GM18873 (cell line): Measurements from ENCODE around the gene COX6B1.
"Not testable (repeated sequence)": the region's sequence is repeated elsewhere in the genome, so short reads cannot be mapped to it uniquely, and the experiment has no call there.

Source experiments
- ATAC-seq: cut with Tn5 transposase; IDR thresholded peaks from one replicate; pipeline ENCODE4 v1.9.1; 2021; ENCODE audit warnings: mild to moderate bottlenecking, moderate library complexity, moderate number of reproducible peaks; ENCODE audit not compliant: unreplicated experiment, low FRiP score

COX6B1 gene, protein sequence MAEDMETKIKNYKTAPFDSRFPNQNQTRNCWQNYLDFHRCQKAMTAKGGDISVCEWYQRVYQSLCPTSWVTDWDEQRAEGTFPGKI

DNA sequence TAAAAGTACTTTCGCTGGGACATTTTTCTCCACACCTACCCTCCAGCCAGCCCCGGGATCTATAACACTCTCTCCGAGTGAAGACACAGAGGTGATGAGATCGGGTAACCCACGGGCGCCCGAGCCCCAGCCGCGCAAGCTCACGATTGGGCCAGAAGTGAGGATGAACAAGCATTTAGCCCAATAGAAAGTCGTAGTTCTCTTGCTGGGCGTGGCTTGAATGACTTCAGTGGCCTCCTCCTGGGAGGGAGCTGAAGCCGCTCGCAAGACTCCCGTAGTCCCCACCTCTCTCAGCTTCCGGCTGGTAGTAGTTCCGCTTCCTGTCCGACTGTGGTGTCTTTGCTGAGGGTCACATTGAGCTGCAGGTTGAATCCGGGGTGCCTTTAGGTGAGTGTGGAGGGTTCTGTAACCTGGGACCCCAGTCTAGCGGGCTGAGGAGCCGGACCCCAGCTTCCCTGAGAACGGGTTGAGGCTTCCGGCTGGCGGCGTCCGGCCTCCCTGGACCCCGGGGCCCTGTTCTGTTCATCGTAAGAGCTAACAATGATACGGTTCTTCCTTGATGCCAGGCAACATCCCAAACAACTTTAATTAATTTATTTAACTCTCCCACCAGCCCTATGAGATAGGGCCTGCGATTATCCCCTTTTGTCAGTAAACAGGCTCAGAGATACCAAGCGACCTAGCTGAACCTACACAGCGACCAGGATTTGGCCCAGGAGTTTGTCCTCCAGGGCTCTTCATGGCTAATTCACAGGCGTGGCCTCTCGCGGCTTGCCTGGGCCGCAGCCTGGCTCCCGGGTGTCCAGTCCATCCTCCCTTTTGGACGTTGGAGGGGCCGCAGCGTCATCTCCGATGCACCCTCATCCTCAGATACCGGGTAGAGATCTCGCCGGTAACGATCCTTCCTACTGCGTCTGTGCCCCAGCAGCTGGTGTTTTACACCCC lies at the start of gene COX6B1:
Gene COX6B1 (plus strand): TSS at position 307 of the 945 bp plus-strand sequence. CDS start 2,921 bp downstream, outside the sequence.
- ATAC-seq = peak; percentile 50

DNA sequence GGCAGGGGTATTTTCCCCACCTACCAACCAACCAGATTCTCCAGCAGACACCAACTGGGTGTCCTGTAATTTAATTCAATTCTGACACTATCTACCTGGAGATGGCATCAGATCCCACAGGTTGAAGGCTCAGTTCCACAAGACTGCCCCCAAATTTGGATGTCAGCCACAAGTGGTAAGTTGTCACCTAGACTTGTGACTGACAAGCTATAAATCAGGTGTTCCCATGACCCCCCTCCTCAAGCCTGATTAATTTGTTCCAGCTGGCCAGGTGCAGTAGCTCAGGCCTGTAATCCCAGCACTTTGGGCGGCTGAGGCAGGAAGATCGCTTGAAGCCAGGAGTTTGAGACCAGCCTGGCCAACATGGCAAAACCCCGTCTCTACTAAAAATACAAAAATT lies 46.2 kb upstream of the COX6B1 start:
- ATAC-seq = no peak

DNA sequence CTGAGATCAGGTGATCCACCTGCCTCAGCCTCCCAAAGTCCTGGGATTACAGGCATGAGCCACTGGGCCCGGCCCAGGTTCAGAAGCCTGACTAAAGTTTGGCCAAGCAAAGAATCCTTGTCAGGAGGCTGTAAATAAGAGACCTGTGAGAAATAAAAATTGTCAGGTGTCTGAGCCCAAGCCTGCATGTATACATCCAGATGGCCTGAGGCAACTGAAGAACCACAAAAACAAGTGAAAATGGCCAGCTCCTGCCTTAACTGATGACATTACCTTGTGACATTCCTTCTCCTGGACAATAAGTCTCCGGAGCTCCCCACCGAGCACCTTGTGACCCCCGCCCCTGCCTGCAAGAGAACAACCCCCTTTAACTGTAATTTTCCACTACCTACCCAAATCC lies 43.7 kb upstream of the COX6B1 start:
- not testable (repeated sequence) for ATAC-seq

DNA sequence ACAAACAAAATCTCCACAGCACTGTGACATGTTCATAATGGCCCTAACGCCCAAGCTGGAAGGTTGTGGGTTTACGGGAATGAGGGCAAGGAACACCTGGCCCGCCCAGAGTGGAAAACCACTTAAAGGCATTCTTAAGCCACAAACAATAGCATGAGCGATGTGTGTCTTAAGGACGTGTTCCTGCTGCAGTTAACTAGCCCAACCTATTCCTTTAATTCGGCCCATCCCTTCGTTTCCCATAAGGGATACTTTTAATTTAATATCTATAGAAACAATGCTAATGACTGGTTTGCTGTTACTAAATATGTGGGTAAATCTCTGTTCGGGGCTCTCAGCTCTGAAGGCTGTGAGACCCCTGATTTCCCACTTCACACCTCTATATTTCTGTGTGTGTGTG lies 41.0 kb upstream of the COX6B1 start:
- ATAC-seq = not testable (repeated sequence)

DNA sequence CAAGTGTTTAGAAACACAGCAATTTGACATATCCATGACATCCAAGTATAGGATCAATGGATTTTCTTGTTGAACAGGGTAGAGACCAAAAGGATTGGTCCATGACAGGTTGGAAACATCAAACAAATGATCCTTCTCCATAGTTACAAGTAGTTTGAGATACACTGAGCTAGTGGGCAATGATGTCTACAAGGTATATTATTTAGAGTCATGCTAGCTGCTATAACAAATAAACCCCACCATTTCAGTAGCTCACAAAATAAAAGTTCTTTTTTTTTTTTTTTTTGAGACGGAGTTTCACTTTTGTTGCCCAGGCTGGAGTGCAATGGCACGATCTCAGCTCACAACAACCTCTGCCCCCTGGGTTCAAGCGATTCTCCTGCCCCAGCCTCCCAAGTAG lies 40.5 kb upstream of the COX6B1 start:
- ATAC-seq = no peak

DNA sequence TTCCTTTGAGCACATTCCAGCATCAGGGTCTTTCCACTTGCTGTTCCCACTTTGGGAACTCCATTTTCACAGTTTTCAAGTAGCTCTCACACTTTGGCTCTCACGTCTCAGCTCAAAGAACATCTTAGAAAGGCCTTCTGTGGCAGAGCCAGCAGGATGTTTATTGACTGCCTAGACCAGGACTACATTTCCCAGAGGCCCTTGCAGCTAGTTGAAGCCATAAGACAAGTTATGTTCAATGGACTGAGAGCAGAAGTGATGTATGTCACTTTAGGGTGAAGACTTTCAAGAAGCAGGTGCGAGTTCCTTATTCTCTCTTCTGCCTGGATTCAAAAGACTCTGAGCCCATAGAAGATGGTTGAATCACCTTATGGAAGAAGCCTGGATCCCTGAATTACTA lies 39.9 kb upstream of the COX6B1 start:
- no peak for ATAC-seq

DNA sequence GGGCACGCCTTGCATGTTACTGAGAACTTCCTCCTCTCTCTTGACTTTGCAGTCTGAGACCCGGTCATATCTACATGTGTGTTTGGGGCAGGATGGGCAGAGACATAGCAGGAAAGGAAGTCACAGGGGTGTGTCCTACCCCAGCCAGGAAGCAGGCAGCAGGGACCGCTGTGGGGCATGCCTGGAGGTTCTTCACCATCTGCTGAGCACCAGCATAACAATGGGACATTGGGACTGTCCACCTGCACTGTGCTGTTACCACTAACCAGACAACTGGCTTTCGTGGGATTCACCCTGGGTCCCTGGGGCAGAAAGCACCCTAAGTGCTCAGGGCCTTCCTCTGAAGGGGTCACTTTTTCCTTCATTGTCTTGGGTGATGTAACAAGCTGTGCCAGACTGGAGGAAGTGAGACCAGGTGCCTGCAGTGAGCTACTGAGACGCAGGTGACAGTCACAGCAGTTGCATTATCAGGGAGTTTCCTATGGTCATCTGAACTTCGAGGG lies 38.2 kb upstream of the COX6B1 start:
- no peak for ATAC-seq

DNA sequence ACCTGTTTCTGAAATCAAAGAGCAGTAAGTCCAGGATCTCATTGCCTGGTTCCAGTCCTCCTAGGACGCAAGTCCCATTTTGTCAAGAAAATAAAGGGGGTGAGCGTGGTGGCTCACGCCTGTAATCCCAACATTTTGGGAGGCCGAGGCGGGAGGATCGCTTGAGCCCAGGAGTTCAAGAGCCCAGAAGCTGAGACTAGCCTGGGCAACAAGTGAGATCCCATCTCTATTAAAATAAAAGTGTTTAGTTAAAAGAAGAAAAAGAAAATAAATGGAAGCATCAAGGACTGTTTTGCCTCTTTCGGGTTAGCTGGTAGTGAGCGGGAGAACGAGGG lies 35.9 kb upstream of the COX6B1 start:
- ATAC-seq = no peak

DNA sequence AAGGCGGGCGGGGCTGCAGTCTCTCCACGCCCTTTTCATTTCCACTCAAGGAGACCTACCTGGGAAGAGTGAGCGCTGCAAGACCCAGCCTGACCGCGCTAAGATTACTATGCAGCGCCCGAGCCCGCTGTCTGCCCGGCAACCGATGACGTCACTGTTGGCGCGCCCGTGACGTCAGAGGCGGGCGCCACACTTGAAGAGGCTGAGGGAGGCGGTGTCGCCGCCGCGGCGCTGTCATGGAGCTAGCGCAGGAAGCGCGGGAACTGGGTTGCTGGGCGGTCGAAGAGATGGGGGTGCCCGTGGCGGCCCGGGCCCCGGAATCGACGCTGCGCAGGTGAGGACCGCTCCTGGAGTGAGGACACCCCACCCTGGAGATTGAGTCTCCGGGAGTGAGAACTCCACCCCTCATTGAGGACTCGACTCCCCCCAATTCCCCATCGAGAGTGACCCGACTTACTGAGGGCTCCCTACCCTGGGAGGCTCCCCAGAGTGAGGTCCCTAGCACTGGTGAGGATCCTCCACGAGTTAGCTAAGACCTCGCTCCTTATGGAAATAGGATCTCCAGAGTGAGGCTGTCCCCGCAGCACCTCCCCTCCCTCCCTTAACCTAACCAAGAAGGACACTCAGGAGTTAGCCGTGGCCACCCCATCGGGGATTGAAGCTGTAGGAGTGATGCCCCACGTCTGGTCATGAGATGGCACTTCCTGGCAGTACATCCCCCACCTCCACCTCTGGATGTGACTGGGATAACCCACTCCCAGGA lies 35.4 kb upstream of the COX6B1 start, which contains the start of gene HAUS5:
Gene HAUS5 (plus strand): TSS at position 177 of the 763 bp plus-strand sequence. CDS start 60 bp downstream, at position 237.
- ATAC-seq = peak; percentile 53

DNA sequence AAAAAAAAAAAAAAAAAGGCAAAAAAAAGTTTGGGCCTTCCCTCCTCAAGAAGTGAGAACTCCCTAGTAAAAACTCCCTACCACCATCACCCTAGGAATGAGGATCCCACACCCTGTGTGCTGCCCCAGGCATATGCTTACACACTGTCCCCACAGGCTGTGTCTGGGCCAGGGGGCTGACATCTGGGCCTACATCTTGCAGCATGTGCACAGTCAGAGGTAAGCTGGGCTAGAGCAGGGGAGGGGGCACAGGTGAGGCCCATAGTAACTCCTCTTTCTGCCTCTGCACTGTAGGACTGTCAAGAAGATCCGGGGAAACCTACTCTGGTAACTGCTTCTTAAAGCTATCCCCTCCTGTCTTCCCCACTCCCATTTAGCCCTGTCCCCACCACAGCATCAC lies 34.5 kb upstream of the COX6B1 start:
- no peak for ATAC-seq

DNA sequence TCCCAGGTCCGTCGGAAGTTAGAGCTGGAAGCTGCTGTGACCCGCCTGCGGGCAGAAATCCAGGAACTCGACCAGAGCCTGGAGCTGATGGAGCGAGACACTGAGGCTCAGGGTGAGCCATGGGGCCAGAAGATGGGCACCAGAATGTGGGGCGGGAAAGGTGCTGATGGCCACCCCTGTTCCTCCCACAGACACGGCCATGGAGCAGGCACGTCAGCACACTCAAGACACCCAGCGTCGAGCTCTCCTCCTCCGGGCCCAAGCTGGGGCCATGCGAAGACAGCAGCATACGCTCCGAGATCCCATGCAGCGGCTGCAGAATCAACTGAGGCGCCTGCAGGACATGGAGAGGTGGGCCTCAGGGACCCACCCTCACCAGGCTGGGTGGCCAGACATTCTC lies 33.1 kb upstream of the COX6B1 start:
- ATAC-seq = no peak

DNA sequence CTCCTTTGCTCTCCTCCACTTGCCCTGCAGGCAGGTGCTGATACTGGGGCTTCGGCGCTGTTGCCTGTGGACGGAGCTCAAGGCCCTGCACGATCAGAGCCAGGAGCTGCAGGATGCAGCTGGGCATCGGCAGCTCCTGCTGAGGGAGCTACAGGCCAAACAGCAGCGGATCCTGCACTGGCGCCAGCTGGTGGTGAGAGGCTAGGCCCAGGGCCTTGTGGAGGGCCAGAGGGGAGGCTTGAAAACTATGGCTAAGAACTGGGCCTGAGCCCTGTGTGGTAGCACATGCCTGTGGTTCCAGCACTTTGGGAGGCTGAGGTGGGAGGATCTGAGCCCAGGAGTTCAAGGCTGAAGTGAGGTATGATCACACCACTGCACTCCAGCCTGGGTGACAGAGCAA lies 29.3 kb upstream of the COX6B1 start:
- ATAC-seq = no peak

DNA sequence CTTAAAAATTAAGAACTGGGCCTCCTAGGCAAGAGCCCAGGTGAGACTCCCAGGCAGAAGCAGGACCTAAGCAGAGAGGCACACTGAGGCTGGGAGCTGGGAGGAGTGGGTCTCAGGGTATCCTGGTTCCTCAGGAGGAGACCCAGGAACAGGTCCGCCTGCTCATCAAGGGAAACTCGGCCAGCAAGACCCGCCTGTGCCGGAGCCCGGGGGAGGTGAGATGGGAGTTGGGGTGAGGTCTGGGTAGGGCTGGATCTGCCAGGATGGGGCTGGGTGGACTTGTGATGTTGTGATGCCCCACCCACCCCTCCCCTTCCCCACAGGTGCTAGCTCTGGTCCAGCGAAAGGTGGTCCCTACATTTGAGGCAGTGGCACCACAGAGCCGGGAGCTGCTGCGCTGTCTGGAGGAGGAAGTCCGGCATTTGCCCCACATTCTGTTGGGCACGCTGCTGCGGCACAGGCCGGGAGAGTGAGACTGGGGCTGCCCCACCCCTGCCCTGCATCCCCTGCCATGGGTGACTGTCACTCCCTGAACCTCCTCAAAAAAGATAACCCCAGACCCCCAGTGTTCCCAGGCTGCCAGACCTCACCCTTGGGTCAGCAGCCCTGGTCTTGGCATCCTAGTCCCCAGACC lies 28.7 kb upstream of the COX6B1 start:
- no peak for ATAC-seq

DNA sequence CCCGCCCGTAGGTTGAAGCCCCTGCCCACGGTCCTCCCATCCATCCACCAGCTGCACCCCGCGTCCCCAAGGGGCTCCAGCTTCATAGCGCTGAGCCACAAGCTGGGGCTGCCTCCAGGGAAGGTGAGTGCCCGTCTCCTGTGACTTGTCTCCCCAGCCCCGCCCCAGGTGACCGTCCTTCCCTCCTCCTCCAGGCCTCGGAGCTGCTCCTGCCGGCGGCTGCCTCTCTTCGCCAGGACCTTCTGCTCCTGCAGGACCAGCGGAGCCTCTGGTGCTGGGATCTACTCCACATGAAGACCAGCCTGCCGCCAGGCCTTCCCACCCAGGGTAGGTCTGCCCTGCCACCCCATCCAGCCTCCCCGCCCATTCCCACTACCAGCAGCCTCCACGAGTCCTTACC lies 28.1 kb upstream of the COX6B1 start:
- no peak for ATAC-seq

DNA sequence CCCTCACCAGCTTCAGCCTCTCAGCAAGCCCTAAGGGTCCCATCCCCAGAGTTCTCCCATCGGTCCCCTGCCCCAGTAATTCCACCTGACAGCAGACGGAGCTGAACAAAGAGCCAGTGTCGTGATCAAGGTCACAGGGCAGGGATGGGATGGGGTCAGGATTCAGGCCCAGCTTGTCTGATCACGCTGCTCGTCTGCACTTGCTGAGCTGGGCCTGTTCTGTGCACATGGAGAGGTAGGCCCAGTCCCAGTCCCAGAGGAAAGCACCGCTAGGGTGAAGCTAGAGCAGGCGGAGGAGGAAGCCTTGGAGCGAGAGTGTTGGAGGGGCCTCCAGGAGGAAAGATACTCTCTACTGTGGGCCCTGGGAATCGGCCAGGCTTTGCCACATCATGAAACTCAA lies 26.4 kb upstream of the COX6B1 start:
- no peak for ATAC-seq

DNA sequence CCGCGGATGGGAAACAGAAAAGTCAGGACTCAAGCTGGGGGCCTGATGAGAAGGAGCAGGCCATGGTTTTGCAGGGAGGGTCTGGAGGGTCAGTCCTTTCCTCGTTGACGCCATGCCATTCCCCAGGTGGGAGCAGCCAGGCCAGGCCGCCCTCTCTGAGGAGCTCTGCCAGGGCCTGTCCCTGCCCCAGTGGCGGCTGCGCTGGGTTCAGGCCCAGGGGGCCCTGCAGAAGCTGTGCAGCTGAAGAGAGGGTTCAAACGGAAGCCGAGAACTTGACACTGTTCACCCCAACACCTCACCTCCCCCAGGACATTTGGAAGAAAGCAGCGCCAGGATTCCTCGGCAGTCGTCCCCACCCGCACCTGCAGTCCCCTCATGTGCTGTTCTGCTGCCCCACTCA lies 25.4 kb upstream of the COX6B1 start:
- no peak for ATAC-seq

DNA sequence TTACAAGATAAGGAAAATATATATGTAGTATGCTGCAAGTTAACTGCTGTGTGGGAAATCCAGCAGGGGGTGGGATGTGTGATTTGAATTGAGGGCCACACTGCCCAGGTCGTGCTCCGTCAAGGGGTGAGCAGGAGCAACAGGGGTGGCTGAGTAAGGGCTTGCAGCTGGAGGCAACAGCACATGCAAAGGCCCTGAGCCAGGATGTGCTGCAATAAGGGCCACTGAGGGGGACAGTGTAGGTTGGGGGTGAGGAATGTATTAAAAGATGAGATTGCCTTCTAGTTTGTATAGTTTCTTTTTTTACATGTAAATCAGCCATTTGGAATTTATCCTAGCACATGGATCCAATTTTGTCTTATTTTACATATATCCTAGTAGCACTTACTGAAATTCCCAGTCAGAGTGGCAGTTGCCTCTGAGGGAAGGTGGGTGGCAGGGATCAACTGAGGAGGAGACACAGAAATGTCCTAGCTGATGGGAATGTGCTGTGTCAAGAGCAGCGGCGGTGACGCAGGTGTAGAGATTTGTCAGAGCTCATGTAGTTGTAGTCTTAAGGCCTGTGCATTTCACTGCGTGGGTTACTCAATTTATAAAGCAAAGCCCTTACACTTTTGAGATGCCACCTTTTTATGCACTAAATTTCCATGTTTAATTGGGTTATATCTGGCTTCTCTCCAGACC lies 24.7 kb upstream of the COX6B1 start:
- ATAC-seq = no peak

DNA sequence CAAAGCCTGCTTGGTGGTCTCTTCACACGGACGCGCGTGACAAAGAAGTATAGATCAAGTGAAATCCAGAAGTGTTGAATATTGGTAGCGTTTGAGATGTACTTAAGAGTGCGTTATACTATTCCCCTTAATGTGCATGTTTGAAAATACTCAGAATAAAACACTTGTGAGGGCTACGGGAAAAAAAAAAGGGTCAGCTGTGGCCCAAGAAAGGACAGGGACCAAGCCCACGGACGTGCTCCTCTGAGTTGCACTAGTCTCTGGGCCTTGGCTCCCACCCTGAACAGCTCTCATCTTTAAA lies 19.9 kb upstream of the COX6B1 start:
- ATAC-seq = peak; percentile 5

DNA sequence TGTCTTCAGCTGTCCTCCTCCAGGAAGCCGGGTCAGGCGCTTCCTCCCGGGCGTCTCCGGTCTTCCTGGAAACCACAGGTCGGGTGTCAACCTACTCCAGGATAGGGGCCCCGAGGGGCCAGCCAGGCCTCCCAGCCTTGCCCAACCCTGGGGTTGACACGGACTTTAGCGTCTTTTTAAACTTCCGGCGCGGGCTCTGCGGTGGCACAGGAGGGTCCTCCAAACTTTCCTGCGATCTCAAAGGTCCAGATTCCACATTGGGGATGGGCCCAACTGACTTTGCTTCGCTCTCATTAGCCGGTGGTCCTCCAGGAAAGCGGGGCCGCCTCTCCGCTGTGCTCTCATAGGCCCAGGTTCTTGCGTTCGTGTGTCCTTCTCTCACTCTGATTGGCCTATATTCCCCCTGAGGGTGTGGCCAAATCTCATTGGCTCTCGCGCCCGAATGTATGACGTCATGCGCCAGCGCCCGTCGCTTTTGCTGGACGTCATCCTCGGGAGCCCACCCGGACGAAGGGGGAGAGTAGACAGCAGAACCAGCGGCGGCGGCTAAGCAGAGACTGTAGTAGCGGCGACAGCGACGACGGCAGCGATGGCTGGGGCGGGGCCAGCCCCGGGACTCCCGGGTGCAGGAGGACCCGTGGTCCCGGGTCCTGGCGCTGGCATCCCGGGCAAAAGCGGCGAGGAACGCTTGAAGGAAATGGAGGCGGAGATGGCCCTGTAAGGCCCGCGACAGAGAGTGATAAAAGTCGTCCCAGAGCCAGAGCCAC lies 19.4 kb upstream of the COX6B1 start, which contains the start of gene RBM42:
Gene RBM42 (plus strand): TSS at position 472 of the 767 bp plus-strand sequence. CDS start 118 bp downstream, at position 590.
- ATAC-seq = peak; percentile 94

DNA sequence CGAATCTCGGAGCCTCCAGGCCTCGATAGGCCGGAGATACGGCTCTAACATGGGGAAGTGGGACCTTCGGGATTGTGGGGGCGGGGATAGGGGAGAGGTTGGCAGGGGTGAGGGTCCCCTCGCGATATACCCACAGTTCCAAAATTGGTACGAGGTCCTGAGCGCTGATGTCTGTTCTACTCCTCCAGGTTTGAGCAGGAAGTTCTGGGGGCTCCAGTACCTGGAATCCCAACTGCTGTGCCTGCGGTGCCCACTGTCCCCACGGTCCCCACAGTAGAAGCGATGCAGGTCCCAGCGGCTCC lies 18.8 kb upstream of the COX6B1 start:
- no peak for ATAC-seq
